ENCODE measurements around the gene B4GALT7. TPM values are rescaled to one million over a fixed set of nuclear protein-coding genes. Genes with fewer than 3 reads are reported as not detected.
"Not testable (repeated sequence)": the region's sequence is repeated elsewhere in the genome, so short reads cannot be mapped to it uniquely, and the experiment has no call there.

Gene B4GALT7
- total and polyA plus RNA-seq, 8 donors = 19.8 to 27.4 (median 23.2) TPM

GRCh38 chr5:177554474-177555111, 45.3 kb upstream of the B4GALT7 start, which contains the start of gene FAM193B:
Gene FAM193B, minus strand, starts transcription at chr5:177554563. Its CDS starts 105 bp downstream, at chr5:177554458.
- Histone ChIP-seq H3K9me3 (no peaks in the 10 kb centered on the region), H3K27me3 (no peaks in the 10 kb centered on the region), H3K36me3 (peaks cover 0 to 7% of the 10 kb centered on the region in 2 donors), H3K27ac (peak within 1 kb of the TSS; percentile 68 to 69), H3K4me1 (peaks cover 0 to 26% of the 10 kb centered on the region in 2 donors), H3K4me3 (peak within 1 kb of the TSS; percentile 68 to 85)
- intact Hi-C loops (cut with DNase I) = no loop called here
- DNase-seq = peak; percentile 84 to 98 (median 94)
- ATAC-seq = peak; percentile 96
- TF ChIP-seq CTCF (IDR thresholded peaks at IDR 0.05) = peak in 1 of 2 donors; percentile 23

DNA sequence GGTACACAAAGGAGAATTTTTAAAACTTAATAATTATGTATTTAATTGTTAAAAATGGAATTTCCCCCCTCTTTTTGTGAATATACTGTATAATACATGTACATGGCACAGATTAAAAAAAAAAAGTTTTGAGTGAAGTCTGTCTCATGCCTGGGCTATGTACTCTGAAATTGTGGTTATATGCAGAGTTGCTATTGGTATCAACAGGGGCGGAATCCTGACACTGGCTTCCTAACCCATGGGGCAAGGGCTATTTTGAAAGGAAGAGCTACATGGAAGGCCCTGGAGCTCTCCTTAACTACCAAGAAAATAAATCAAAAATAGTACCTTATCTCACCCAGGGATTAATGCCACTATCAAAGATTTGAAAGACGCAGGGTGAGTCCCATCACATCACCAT, 44.7 kb upstream of the B4GALT7 start:
- Histone ChIP-seq H3K27ac (no peak overlapping the region), H3K27me3 (no peaks in the 10 kb centered on the region), H3K4me3 (peak overlapping the region; percentile 53 to 68), H3K9me3 (no peaks in the 10 kb centered on the region), H3K4me1 (peaks cover 0 to 26% of the 10 kb centered on the region in 2 donors), H3K36me3 (peaks cover 0 to 7% of the 10 kb centered on the region in 2 donors)
- intact Hi-C loops (cut with DNase I) = no loop called here
- ATAC-seq = no peak
- TF ChIP-seq CTCF (IDR thresholded peaks at IDR 0.05) = no peak
- no peak for DNase-seq

- ATAC-seq (no peak), DNase-seq (no peak)
- Histone ChIP-seq H3K27me3 (no peaks in the 10 kb centered on the region), H3K27ac (no peak overlapping the region), H3K4me1 (peaks cover 0 to 26% of the 10 kb centered on the region in 2 donors), H3K4me3 (no peak overlapping the region), H3K9me3 (no peaks in the 10 kb centered on the region), H3K36me3 (peaks cover 0 to 6% of the 10 kb centered on the region in 2 donors)
- intact Hi-C loops (cut with DNase I) = no loop called here
- no peak for TF ChIP-seq CTCF (IDR thresholded peaks at IDR 0.05)
These were observed 44.3 kb upstream of the B4GALT7 start for GRCh38 chr5:177555665-177556064.

GRCh38 chr5:177557041-177557647, 42.8 kb upstream of the B4GALT7 start:
- intact Hi-C loops (cut with DNase I) = no loop called here
- no peak for DNase-seq
- no peak overlapping the region for H3K27ac ChIP-seq
- peaks cover 0 to 21% of the 10 kb centered on the region in 2 donors for H3K4me1 ChIP-seq
- no peaks in the 10 kb centered on the region for H3K27me3 ChIP-seq
- TF ChIP-seq CTCF (IDR thresholded peaks at IDR 0.05) = no peak
- H3K4me3 ChIP-seq = no peak overlapping the region
- no peaks in the 10 kb centered on the region for H3K9me3 ChIP-seq
- no peaks in the 10 kb centered on the region for H3K36me3 ChIP-seq
- ATAC-seq = no peak

GRCh38 chr5:177557796-177558195, 42.1 kb upstream of the B4GALT7 start:
- no peaks in the 10 kb centered on the region for H3K27me3 ChIP-seq
- H3K4me1 ChIP-seq = peaks cover 0 to 14% of the 10 kb centered on the region in 2 donors
- no peaks in the 10 kb centered on the region for H3K36me3 ChIP-seq
- ATAC-seq = no peak
- no peak overlapping the region for H3K4me3 ChIP-seq
- DNase-seq = no peak
- TF ChIP-seq CTCF (IDR thresholded peaks at IDR 0.05) = no peak
- intact Hi-C loops (cut with DNase I) = no loop called here
- H3K9me3 ChIP-seq = no peaks in the 10 kb centered on the region
- H3K27ac ChIP-seq = no peak overlapping the region

DNA sequence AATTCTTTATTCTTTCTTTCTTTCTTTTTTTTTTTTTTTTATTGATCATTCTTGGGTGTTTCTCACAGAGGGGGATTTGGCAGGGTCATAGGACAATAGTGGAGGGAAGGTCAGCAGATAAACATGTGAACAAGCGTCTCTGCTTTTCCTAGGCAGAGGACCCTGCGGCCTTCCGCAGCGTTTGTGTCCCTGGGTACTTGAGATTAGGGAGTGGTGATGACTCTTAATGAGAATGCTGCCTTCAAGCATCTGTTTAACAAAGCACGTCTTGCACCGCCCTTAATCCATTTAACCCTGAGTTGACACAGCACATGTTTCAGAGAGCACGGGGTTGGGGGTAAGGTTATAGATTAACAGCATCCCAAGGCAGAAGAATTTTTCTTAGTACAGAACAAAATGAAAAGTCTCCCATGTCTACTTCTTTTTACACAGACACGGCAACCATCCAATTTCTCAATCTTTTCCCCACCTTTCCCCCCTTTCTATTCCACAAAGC, 40.4 kb upstream of the B4GALT7 start:
- H3K27ac ChIP-seq; H3K27me3 ChIP-seq; H3K36me3 ChIP-seq; intact Hi-C loops (cut with DNase I); H3K9me3 ChIP-seq; ATAC-seq; H3K4me3 ChIP-seq; H3K4me1 ChIP-seq; DNase-seq: not testable (repeated sequence)
